ENCODE data around the gene SPNS2.

DNA sequence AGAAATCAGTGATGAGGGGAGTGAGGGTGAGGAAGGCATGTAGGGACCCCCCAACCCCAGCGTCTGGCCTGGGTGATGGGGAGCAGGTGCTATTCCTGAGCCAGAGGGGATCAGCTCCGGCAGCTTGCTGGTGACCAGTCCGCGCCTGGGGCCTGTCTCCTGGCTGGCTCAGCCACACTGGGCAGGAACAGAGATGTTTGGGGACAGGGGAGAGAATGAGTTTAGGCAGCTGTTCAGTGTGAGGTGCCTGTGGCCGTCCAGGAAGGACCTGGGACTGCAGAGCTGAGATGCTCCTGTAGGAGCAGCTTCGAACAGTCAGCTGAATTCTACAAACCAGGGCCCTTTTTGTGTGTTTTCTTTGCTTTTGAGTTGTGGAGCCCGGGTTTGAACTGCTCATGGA lies 23.2 kb upstream of the SPNS2 start:
- TF ChIP-seq, protein P1, sequence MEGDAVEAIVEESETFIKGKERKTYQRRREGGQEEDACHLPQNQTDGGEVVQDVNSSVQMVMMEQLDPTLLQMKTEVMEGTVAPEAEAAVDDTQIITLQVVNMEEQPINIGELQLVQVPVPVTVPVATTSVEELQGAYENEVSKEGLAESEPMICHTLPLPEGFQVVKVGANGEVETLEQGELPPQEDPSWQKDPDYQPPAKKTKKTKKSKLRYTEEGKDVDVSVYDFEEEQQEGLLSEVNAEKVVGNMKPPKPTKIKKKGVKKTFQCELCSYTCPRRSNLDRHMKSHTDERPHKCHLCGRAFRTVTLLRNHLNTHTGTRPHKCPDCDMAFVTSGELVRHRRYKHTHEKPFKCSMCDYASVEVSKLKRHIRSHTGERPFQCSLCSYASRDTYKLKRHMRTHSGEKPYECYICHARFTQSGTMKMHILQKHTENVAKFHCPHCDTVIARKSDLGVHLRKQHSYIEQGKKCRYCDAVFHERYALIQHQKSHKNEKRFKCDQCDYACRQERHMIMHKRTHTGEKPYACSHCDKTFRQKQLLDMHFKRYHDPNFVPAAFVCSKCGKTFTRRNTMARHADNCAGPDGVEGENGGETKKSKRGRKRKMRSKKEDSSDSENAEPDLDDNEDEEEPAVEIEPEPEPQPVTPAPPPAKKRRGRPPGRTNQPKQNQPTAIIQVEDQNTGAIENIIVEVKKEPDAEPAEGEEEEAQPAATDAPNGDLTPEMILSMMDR (IDR thresholded peaks at IDR 0.05), result no peak
- TF ChIP-seq POLR2A (IDR thresholded peaks at IDR 0.05; ENCODE audit: low read depth) (no peak), EP300 (IDR thresholded peaks at IDR 0.05) (no peak)
